Sigmoid colon (tissue), 4 donors: ENCODE measurements around the gene TDRD9.

Experiments used
- EP300 ChIP-seq, 4 donors: sonication (generic); formaldehyde crosslinking; IDR thresholded peaks; one replicate each; pipeline ENCODE4 v1.6.1; 2017; ENCODE audit warnings: antibody characterized with exemption in 4 of 4
- POLR2A ChIP-seq, 2 donors: fragments of 450-650 bp; IDR thresholded peaks; one replicate each; pipeline ENCODE4 v1.6.1; 2016; ENCODE audit warnings: antibody characterized with exemption in 2 of 2, mild to moderate bottlenecking in 2 of 2, moderate library complexity in 2 of 2
- TF ChIP-seq, protein P1 (sequence below), 4 experiments: fragments of 450-650 bp in 3 of 4; fragments of 200-600 bp in 1 of 4; IDR thresholded peaks; one replicate each; pipeline ENCODE4 v1.5.1; 2016 to 2019; ENCODE audit warnings: antibody characterized with exemption in 4 of 4, mild to moderate bottlenecking in 3 of 4, moderate library complexity in 2 of 4

GRCh38 chr14:104075530-104076151, 147.4 kb downstream of the TDRD9 start:
- TF ChIP-seq EP300 (IDR thresholded peaks at IDR 0.05) (no peak), POLR2A (IDR thresholded peaks at IDR 0.05) (no peak)
- TF ChIP-seq, protein P1, sequence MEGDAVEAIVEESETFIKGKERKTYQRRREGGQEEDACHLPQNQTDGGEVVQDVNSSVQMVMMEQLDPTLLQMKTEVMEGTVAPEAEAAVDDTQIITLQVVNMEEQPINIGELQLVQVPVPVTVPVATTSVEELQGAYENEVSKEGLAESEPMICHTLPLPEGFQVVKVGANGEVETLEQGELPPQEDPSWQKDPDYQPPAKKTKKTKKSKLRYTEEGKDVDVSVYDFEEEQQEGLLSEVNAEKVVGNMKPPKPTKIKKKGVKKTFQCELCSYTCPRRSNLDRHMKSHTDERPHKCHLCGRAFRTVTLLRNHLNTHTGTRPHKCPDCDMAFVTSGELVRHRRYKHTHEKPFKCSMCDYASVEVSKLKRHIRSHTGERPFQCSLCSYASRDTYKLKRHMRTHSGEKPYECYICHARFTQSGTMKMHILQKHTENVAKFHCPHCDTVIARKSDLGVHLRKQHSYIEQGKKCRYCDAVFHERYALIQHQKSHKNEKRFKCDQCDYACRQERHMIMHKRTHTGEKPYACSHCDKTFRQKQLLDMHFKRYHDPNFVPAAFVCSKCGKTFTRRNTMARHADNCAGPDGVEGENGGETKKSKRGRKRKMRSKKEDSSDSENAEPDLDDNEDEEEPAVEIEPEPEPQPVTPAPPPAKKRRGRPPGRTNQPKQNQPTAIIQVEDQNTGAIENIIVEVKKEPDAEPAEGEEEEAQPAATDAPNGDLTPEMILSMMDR (IDR thresholded peaks at IDR 0.05), result no peak
